A673 (cell line): ENCODE data around the gene LIPI. TPM values are rescaled to one million over a fixed set of nuclear protein-coding genes. Genes with fewer than 3 reads are reported as not detected.
"Not testable (repeated sequence)": the region's sequence is repeated elsewhere in the genome, so short reads cannot be mapped to it uniquely, and the experiment has no call there.

Source experiments
- BruUV-seq: library from RNA; stranded (reverse); fragments of 400-500 nt; replicated peaks from 2 replicates; lab custom pipeline; 2021; lab: Mats Ljungman, UMichigan
- CTCF ChIA-PET: fragments of 300-600 bp; sonication (Branson Sonifier 250); formaldehyde crosslinking; loops from one replicate; lab custom pipeline; 2022; ENCODE audit warnings: antibody characterized with exemption; lab: Charles Lee
- POLR2A ChIA-PET: fragments of 300-600 bp; sonication (Branson Sonifier 250); formaldehyde crosslinking; loops from one replicate; lab custom pipeline; 2022; ENCODE audit warnings: antibody characterized with exemption; ENCODE audit not compliant: low non-redundant PET; lab: Charles Lee
- DNase-seq: peaks from one replicate; pipeline ENCODE4 v3.0.0-alpha.2; 2015; ENCODE audit warnings: low spot score
- H3K27ac ChIP-seq: fragments of 200-600 bp; sonication (generic); 2 replicates; pipeline ENCODE4 v1.5.1; 2016; ENCODE audit warnings: mixed run types, low read depth, mild to moderate bottlenecking, mixed read lengths, antibody characterized with exemption, low read length; ENCODE audit not compliant: poor library complexity, severe bottlenecking
- H3K27me3 ChIP-seq: fragments of 200-600 bp; sonication (generic); replicated peaks from 2 replicates; pipeline ENCODE4 v1.6.1; 2017; ENCODE audit warnings: mixed run types, low read depth, mild to moderate bottlenecking, mixed read lengths, antibody characterized with exemption, low read length; ENCODE audit not compliant: insufficient read depth, poor library complexity
- H3K36me3 ChIP-seq: fragments of 200-600 bp; sonication (generic); 2 replicates; pipeline ENCODE4 v1.6.1; 2016; ENCODE audit warnings: mixed run types, mild to moderate bottlenecking, mixed read lengths, antibody characterized with exemption, low read length; ENCODE audit not compliant: insufficient read depth, poor library complexity, severe bottlenecking
- H3K4me1 ChIP-seq: fragments of 200-600 bp; sonication (generic); 2 replicates; pipeline ENCODE4 v1.6.1; 2017; ENCODE audit warnings: mixed run types, mild to moderate bottlenecking, mixed read lengths, antibody characterized with exemption, low read length; ENCODE audit not compliant: insufficient read depth, poor library complexity, severe bottlenecking
- H3K4me3 ChIP-seq: fragments of 200-600 bp; sonication (generic); 2 replicates; pipeline ENCODE4 v1.5.1; 2016; ENCODE audit warnings: low read depth, mixed run types, mild to moderate bottlenecking, mixed read lengths, low read length; ENCODE audit not compliant: poor library complexity, severe bottlenecking
- H3K9me3 ChIP-seq: fragments of 200-600 bp; sonication (generic); 2 replicates; pipeline ENCODE4 v1.6.1; 2016; ENCODE audit warnings: mixed run types, low read depth, mild to moderate bottlenecking, mixed read lengths, antibody characterized with exemption, low read length; ENCODE audit not compliant: poor library complexity, severe bottlenecking
- CTCF ChIP-seq: fragments of 300-800, 200-600 bp; sonication (generic); conservative IDR thresholded peaks from 2 replicates; pipeline ENCODE4 v1.5.1; 2017; ENCODE audit warnings: low read depth, mild to moderate bottlenecking, antibody characterized with exemption, low read length, moderate library complexity, mixed read lengths
- EZH2 ChIP-seq: fragments of 200-600 bp; sonication (generic); IDR thresholded peaks from 2 replicates; pipeline ENCODE4 v1.6.1; 2017; ENCODE audit warnings: borderline replicate concordance, low read depth, mild to moderate bottlenecking, mixed read lengths, antibody characterized with exemption, low read length; ENCODE audit not compliant: poor library complexity, severe bottlenecking
- intact Hi-C: fragments of 100-400 bp; cut with micrococcal nuclease; formaldehyde crosslinking; loops from one replicate; pipeline ENCODE4 v1.10.0; 2022; ENCODE audit not compliant: unreplicated experiment
- total RNA-seq: library from RNA; stranded (reverse); gene quantifications from 2 replicates; pipeline ENCODE4 v1.2.3, GENCODE V29; 2021

LIPI gene
- total RNA-seq, 1 experiment from 2014 or later: 138 TPM

GRCh38 chr21:14115646-14116045 is 95.1 kb downstream of the LIPI start:
- H3K36me3 ChIP-seq: no peaks in the 10 kb centered on the region

GRCh38 chr21:14114251-14114650 is 96.5 kb downstream of the LIPI start:
- intact Hi-C loops: no loop called here
- no peaks in the 10 kb centered on the region for H3K4me1 ChIP-seq
- H3K9me3 ChIP-seq: no peaks in the 10 kb centered on the region
- DNase-seq: peak; percentile 23
- no peaks in the 10 kb centered on the region for H3K27me3 ChIP-seq
- BruUV-seq: no TSS peak
- peak overlapping the region; percentile 31 for H3K27ac ChIP-seq
- no peaks in the 10 kb centered on the region for H3K36me3 ChIP-seq
- H3K4me3 ChIP-seq: no peak overlapping the region
- no peak for TF ChIP-seq EZH2
- no peak for TF ChIP-seq CTCF
- POLR2A ChIA-PET: no interaction called here
- CTCF ChIA-PET: no interaction called here

More at GRCh38 chr21:14115646-14116045, 95.1 kb downstream of the LIPI start:
- CTCF ChIA-PET: no interaction called here
- BruUV-seq: no TSS peak
- no peaks in the 10 kb centered on the region for H3K4me1 ChIP-seq
- POLR2A ChIA-PET: no interaction called here
- no peak overlapping the region for H3K27ac ChIP-seq
- TF ChIP-seq EZH2: no peak
- no peak for TF ChIP-seq CTCF
- no peak overlapping the region for H3K4me3 ChIP-seq
- intact Hi-C loops: no loop called here
- H3K9me3 ChIP-seq: no peaks in the 10 kb centered on the region
- no peak for DNase-seq
- H3K27me3 ChIP-seq: no peaks in the 10 kb centered on the region

GRCh38 chr21:14104564-14104963 is 106.2 kb downstream of the LIPI start:
- H3K9me3 ChIP-seq, H3K4me3 ChIP-seq, CTCF ChIA-PET, POLR2A ChIA-PET, intact Hi-C loops, DNase-seq, BruUV-seq, H3K27me3 ChIP-seq, H3K27ac ChIP-seq, H3K4me1 ChIP-seq, H3K36me3 ChIP-seq: not testable (repeated sequence)

- no peaks in the 10 kb centered on the region for H3K4me1 ChIP-seq
Observed at GRCh38 chr21:14099570-14099969, 111.2 kb downstream of the LIPI start.

More at GRCh38 chr21:14099570-14099969, 111.2 kb downstream of the LIPI start:
- H3K4me3 ChIP-seq: no peak overlapping the region
- intact Hi-C loops: no loop called here
- H3K27me3 ChIP-seq: no peaks in the 10 kb centered on the region
- no peak for DNase-seq
- POLR2A ChIA-PET: no interaction called here
- H3K36me3 ChIP-seq: no peaks in the 10 kb centered on the region
- TF ChIP-seq CTCF (no peak), EZH2 (no peak)
- CTCF ChIA-PET: no interaction called here
- no peak overlapping the region for H3K27ac ChIP-seq
- BruUV-seq: no TSS peak
- no peaks in the 10 kb centered on the region for H3K9me3 ChIP-seq
